SK-N-SH treated with all-trans-retinoic acid at 6 μM for 48 hours (cell line): Measurements from ENCODE around the gene ZBTB46.

Experiments used
- ATAC-seq: fragments of 200-7000 bp; cut with Tn5 transposase; 3 replicates; pipeline ENCODE4 v1.9.1; 2020; ENCODE audit warnings: mild to moderate bottlenecking, moderate library complexity
- ARNTL ChIP-seq: fragments of 450-650 bp; formaldehyde crosslinking; IDR thresholded peaks from 2 replicates; pipeline ENCODE4 v1.5.0; 2020; ENCODE audit warnings: low read depth, mild to moderate bottlenecking, moderate library complexity, borderline replicate concordance
- CSDC2 ChIP-seq: fragments of 250-450 bp; sonication (Bioruptor Pico); IDR thresholded peaks from 2 replicates; pipeline ENCODE4 v1.5.0; 2020; ENCODE audit warnings: mild to moderate bottlenecking, moderate library complexity
- CSRNP3 ChIP-seq: fragments of 250-450 bp; sonication (Bioruptor Pico); IDR thresholded peaks from 2 replicates; pipeline ENCODE4 v1.5.1; 2021; ENCODE audit warnings: mild to moderate bottlenecking, moderate library complexity
- ESRRG ChIP-seq: fragments of 250-450 bp; sonication (Bioruptor Pico); IDR thresholded peaks from 2 replicates; pipeline ENCODE4 v1.6.1; 2021; ENCODE audit warnings: mild to moderate bottlenecking
- GLIS3 ChIP-seq: fragments of 250-450 bp; sonication (Bioruptor Pico); IDR thresholded peaks from 2 replicates; pipeline ENCODE4 v1.5.0; 2020; ENCODE audit warnings: mild to moderate bottlenecking, moderate library complexity
- ISL1 ChIP-seq: fragments of 250-450 bp; sonication (Bioruptor Pico); IDR thresholded peaks from 2 replicates; pipeline ENCODE4 v2.1.2; 2022; ENCODE audit warnings: mild to moderate bottlenecking, moderate library complexity
- POU6F1 ChIP-seq: fragments of 250-450 bp; sonication (Bioruptor Pico); IDR thresholded peaks from 2 replicates; pipeline ENCODE4 v1.8.0; 2021; ENCODE audit warnings: low read depth, mild to moderate bottlenecking, moderate library complexity, borderline replicate concordance
- RARB ChIP-seq: fragments of 250-450 bp; sonication (Bioruptor Pico); IDR thresholded peaks from 2 replicates; pipeline ENCODE4 v1.8.0; 2021; ENCODE audit warnings: mild to moderate bottlenecking, moderate library complexity
- SNAI2 ChIP-seq: fragments of 250-450 bp; sonication (Bioruptor Pico); IDR thresholded peaks from 2 replicates; pipeline ENCODE4 v1.5.0; 2020; ENCODE audit warnings: mild to moderate bottlenecking, moderate library complexity
- TCF4 ChIP-seq: fragments of 250-450 bp; sonication (Bioruptor Pico); IDR thresholded peaks from 2 replicates; pipeline ENCODE4 v1.8.0; 2021; ENCODE audit warnings: mild to moderate bottlenecking, moderate library complexity, borderline replicate concordance
- ZC3H10 ChIP-seq: fragments of 250-450 bp; sonication (Bioruptor Pico); IDR thresholded peaks from 2 replicates; pipeline ENCODE4 v1.5.1; 2021; ENCODE audit warnings: mild to moderate bottlenecking, moderate library complexity
- ZFP3 ChIP-seq: fragments of 250-450 bp; sonication (Bioruptor Pico); IDR thresholded peaks from 2 replicates; pipeline ENCODE4 v1.5.0; 2020; ENCODE audit warnings: mild to moderate bottlenecking, moderate library complexity
- ZFP30 ChIP-seq: fragments of 450-650 bp; formaldehyde crosslinking; IDR thresholded peaks from 2 replicates; pipeline ENCODE4 v1.5.0; 2022; ENCODE audit warnings: mild to moderate bottlenecking, moderate library complexity
- ZNF565 ChIP-seq: fragments of 450-650 bp; formaldehyde crosslinking; conservative IDR thresholded peaks from 2 replicates; pipeline ENCODE4 v1.5.0; 2020; ENCODE audit warnings: low read depth, mild to moderate bottlenecking, moderate library complexity
- ZNF70 ChIP-seq: fragments of 450-650 bp; formaldehyde crosslinking; IDR thresholded peaks from 2 replicates; pipeline ENCODE4 v1.5.0; 2020; ENCODE audit warnings: mild to moderate bottlenecking, moderate library complexity
- ZNF8 ChIP-seq: fragments of 450-650 bp; formaldehyde crosslinking; IDR thresholded peaks from 2 replicates; pipeline ENCODE4 v1.5.0; 2020; ENCODE audit warnings: mild to moderate bottlenecking, moderate library complexity
- TF ChIP-seq, protein P1 (sequence below): fragments of 250-450 bp; sonication (Bioruptor Pico); IDR thresholded peaks from 2 replicates; pipeline ENCODE4 v1.5.0; 2020; ENCODE audit warnings: mild to moderate bottlenecking, moderate library complexity
- TF ChIP-seq, protein P2 (sequence below): fragments of 250-450 bp; sonication (Bioruptor Pico); IDR thresholded peaks from 2 replicates; pipeline ENCODE4 v1.5.1; 2020; ENCODE audit warnings: low read depth, mild to moderate bottlenecking, moderate library complexity
- TF ChIP-seq, protein P3 (sequence below): fragments of 250-450 bp; sonication (Bioruptor Pico); IDR thresholded peaks from 2 replicates; pipeline ENCODE4 v1.8.0; 2020; ENCODE audit warnings: mild to moderate bottlenecking, moderate library complexity, borderline replicate concordance

Gene ZBTB46

GRCh38 chr20:63698739-63699465 is 132.2 kb downstream of the ZBTB46 start:
- ATAC-seq, result peak; percentile 67
- TF ChIP-seq, protein P1, sequence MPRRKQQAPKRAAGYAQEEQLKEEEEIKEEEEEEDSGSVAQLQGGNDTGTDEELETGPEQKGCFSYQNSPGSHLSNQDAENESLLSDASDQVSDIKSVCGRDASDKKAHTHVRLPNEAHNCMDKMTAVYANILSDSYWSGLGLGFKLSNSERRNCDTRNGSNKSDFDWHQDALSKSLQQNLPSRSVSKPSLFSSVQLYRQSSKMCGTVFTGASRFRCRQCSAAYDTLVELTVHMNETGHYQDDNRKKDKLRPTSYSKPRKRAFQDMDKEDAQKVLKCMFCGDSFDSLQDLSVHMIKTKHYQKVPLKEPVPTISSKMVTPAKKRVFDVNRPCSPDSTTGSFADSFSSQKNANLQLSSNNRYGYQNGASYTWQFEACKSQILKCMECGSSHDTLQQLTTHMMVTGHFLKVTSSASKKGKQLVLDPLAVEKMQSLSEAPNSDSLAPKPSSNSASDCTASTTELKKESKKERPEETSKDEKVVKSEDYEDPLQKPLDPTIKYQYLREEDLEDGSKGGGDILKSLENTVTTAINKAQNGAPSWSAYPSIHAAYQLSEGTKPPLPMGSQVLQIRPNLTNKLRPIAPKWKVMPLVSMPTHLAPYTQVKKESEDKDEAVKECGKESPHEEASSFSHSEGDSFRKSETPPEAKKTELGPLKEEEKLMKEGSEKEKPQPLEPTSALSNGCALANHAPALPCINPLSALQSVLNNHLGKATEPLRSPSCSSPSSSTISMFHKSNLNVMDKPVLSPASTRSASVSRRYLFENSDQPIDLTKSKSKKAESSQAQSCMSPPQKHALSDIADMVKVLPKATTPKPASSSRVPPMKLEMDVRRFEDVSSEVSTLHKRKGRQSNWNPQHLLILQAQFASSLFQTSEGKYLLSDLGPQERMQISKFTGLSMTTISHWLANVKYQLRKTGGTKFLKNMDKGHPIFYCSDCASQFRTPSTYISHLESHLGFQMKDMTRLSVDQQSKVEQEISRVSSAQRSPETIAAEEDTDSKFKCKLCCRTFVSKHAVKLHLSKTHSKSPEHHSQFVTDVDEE (CRISPR knock-in tag), result no peak
- TF ChIP-seq TCF4 (CRISPR knock-in tag) (no peak), CSDC2 (CRISPR knock-in tag) (no peak), ISL1 (CRISPR knock-in tag) (no peak), ZNF70 (CRISPR knock-in tag) (no peak), ZNF8 (CRISPR knock-in tag) (0 out of 2 replicates have a peak, but pooled peaks have one; percentile 18), ARNTL (CRISPR knock-in tag) (no peak), SNAI2 (no peak), CSRNP3 (CRISPR knock-in tag) (no peak), ZC3H10 (no peak), ZNF565 (no peak), ZFP3 (no peak), GLIS3 (CRISPR knock-in tag) (peak; percentile 10; the same call in 1 of the 2 replicates)
- TF ChIP-seq, protein P2, sequence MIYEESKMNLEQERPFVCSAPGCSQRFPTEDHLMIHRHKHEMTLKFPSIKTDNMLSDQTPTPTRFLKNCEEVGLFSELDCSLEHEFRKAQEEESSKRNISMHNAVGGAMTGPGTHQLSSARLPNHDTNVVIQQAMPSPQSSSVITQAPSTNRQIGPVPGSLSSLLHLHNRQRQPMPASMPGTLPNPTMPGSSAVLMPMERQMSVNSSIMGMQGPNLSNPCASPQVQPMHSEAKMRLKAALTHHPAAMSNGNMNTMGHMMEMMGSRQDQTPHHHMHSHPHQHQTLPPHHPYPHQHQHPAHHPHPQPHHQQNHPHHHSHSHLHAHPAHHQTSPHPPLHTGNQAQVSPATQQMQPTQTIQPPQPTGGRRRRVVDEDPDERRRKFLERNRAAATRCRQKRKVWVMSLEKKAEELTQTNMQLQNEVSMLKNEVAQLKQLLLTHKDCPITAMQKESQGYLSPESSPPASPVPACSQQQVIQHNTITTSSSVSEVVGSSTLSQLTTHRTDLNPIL (CRISPR knock-in tag), result no peak
- TF ChIP-seq, protein P3, sequence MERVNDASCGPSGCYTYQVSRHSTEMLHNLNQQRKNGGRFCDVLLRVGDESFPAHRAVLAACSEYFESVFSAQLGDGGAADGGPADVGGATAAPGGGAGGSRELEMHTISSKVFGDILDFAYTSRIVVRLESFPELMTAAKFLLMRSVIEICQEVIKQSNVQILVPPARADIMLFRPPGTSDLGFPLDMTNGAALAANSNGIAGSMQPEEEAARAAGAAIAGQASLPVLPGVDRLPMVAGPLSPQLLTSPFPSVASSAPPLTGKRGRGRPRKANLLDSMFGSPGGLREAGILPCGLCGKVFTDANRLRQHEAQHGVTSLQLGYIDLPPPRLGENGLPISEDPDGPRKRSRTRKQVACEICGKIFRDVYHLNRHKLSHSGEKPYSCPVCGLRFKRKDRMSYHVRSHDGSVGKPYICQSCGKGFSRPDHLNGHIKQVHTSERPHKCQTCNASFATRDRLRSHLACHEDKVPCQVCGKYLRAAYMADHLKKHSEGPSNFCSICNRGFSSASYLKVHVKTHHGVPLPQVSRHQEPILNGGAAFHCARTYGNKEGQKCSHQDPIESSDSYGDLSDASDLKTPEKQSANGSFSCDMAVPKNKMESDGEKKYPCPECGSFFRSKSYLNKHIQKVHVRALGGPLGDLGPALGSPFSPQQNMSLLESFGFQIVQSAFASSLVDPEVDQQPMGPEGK (CRISPR knock-in tag), result 0 out of 2 replicates have a peak, but pooled peaks have one; percentile 21

DNA sequence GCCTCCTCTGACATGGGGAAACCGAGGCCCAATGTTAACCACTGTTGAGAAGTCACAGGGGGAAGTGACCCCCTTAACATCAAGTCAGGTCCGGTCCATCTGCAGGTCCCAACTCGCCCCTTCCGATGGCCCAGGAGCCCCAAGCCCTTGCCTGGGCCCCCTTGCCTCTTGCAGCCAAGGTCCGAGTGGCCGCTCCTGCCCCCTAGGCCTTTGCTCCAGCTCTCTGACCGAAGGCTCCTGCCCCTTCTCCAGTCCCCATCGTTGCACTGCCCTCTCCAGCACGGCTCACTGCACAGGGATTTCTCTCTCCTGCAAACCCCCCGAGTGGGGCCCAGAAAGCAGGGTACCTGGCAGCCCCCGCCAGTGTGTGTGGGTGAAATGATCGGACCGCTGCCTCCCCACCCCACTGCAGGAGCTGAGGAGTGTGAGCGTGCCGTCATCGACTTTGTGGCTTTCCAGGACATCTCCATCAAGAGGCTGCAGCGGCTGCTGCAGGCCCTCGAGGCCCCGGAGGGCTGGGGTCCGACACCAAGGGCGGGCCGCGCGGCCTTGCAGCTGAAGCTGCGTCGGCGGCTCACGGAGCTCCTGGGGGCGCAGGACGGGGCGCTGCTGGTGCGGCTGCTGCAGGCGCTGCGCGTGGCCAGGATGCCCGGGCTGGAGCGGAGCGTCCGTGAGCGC is 133.1 kb downstream of the ZBTB46 start:
- ATAC-seq, result no peak
- TF ChIP-seq ZNF565, result no peak
- no peak for TF ChIP-seq TCF4 (CRISPR knock-in tag)
- TF ChIP-seq POU6F1 (CRISPR knock-in tag), result no peak
- no peak for TF ChIP-seq ZNF8 (CRISPR knock-in tag)

DNA sequence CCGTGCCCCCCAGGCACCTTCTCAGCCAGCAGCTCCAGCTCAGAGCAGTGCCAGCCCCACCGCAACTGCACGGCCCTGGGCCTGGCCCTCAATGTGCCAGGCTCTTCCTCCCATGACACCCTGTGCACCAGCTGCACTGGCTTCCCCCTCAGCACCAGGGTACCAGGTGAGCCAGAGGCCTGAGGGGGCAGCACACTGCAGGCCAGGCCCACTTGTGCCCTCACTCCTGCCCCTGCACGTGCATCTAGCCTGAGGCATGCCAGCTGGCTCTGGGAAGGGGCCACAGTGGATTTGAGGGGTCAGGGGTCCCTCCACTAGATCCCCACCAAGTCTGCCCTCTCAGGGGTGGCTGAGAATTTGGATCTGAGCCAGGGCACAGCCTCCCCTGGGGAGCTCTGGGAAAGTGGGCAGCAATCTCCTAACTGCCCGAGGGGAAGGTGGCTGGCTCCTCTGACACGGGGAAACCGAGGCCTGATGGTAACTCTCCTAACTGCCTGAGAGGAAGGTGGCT is 133.7 kb downstream of the ZBTB46 start:
- peak; percentile 0; the same call in 1 of the 3 replicates for ATAC-seq
- TF ChIP-seq ZNF70 (CRISPR knock-in tag) (no peak), ISL1 (CRISPR knock-in tag) (no peak), RARB (no peak), ESRRG (CRISPR knock-in tag) (no peak), ARNTL (CRISPR knock-in tag) (no peak), POU6F1 (CRISPR knock-in tag) (no peak), ZFP30 (CRISPR knock-in tag) (no peak)
- TF ChIP-seq, protein P2 (CRISPR knock-in tag), result no peak
